GM12875 (cell line): ENCODE data around the gene NME1.
A peak's percentile ranks its signal among the peaks of the same experiment; 100 is the strongest.
"Not testable (repeated sequence)": the region's sequence is repeated elsewhere in the genome, so short reads cannot be mapped to it uniquely, and the experiment has no call there.

Source experiments
- H3K4me3 ChIP-seq: one replicate; pipeline ENCODE4 v1.5.1; 2011; ENCODE audit warnings: low read depth, low read length, control low read depth
- CTCF ChIP-seq: IDR thresholded peaks from 2 replicates; pipeline ENCODE4 v1.5.1; 2011; ENCODE audit warnings: low read depth, mild to moderate bottlenecking, control low read depth, inconsistent platforms, low read length, moderate library complexity, borderline replicate concordance; ENCODE audit not compliant: insufficient read depth

NME1 gene

DNA sequence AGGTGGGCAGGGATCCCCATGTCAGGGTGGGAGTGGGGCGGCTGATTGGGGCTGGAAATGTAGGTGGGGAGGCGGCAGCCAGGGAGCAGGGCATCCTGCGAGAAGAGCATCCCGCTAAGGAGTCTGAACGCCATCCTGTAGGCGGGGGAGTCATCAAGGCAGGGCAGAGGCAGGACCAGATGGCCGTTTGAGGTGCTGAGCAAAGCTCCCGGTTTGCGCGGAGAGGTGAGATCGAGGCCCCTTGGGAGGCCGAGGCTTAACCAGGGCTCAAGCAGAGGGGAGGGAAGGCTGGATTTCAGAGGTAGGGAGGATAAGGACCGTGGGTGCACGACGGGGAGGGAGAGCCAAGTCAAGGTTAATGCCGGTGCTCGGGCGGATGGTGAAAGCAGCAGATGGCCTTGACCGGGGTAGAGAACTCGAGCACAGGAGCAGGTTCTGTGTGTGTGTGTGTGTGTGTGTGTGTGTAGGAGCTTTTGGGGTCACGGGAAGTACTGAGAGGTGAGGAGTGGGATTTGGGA is 12.4 kb downstream of the NME1 start:
- peak overlapping the region; percentile 82 for H3K4me3 ChIP-seq
- no peak for TF ChIP-seq CTCF

DNA sequence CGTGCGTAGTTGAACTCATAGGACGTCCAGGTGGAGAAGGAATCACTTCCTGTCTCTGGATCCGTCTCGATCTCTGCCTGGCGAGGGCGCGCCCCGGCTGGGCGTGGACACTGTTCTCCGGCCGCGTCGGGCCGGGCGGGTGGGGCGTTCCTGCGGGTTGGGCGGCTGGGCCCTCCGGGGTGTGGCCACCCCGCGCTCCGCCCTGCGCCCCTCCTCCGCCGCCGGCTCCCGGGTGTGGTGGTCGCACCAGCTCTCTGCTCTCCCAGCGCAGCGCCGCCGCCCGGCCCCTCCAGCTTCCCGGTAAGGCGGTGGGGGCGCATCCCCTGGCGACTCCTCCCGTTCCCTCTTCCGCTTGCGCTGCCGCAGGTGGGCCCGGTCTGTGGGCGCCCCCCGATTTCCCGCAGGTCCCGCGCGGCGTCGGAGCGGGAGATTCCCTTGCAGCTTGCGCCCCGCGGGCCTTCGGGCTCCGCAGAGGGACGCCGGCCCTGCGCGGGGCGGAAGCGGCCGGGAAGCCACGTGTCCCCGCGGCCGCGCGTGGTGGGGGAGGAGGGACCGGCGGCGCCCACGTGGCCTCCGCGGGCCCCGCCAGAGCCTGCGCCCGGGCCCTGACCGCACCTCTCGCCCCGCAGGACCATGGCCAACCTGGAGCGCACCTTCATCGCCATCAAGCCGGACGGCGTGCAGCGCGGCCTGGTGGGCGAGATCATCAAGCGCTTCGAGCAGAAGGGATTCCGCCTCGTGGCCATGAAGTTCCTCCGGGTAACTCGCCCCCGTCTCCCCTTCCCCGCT is 13.0 kb downstream of the NME1 start, which contains the start of gene NME2:
Gene NME2 (plus strand): TSS at position 214 of the 789 bp plus-strand sequence. CDS start 420 bp downstream, at position 634.
- peak within 1 kb of the TSS; percentile 82 for H3K4me3 ChIP-seq
- TF ChIP-seq CTCF, result no peak

GRCh38 chr17:51166987-51167931 is 13.9 kb downstream of the NME1 start:
- peak; percentile 85 for TF ChIP-seq CTCF
- H3K4me3 ChIP-seq, result peak overlapping the region; percentile 82

DNA sequence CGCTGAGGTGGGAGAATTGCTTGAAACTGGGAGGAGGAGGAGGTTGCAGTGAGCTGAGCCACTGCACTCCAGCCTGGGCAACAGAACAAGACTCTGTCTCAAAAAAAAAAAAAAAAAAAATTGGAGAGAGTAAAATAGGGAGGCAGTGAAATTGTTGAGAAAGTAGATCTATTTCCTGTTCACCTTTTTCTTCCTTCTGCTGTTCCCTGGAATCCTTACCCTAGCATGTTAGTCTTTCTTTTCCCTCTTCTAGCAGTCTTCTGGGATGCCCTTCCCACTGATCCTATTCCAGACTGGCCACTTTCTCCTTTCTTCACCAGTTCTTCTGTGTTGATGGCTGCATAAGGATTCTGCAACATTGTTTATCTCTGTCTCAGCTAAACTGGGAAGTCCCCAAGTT is 16.0 kb downstream of the NME1 start:
- no peak overlapping the region for H3K4me3 ChIP-seq
- TF ChIP-seq CTCF, result no peak

DNA sequence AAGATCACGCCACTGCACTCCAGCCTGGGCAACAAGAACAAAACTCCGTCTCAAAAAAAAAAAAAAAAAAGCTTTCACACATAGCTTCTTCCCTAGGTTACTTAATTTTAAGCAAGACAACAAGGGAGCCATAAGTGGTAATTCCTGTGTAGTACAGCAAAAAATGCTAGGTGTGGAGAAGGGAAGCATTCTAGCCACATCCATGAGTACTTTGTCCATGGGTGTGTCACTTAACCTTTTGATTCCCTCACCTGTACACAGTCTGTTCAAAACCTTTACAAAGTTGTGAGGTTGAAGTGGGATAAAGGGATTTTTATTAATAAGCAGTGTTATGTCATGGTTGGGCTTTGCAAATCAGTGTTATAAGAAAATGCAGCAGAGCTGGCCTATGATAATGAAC is 17.4 kb downstream of the NME1 start:
- no peak overlapping the region for H3K4me3 ChIP-seq
- TF ChIP-seq CTCF, result no peak

GRCh38 chr17:51172030-51172429 is 18.7 kb downstream of the NME1 start:
- not testable (repeated sequence) for H3K4me3 ChIP-seq

- no peak for TF ChIP-seq CTCF
- no peak overlapping the region for H3K4me3 ChIP-seq
These were observed 27.1 kb downstream of the NME1 start for GRCh38 chr17:51180486-51180885.
